ENCODE results near the gene PLCB2.

GRCh38 chr15:40257656-40258450 is 49.9 kb downstream of the PLCB2 start:
- TF ChIP-seq SUZ12 (IDR thresholded peaks at IDR 0.05; ENCODE audit: extremely low read depth, insufficient read depth, insufficient read length) = no peak
- TF ChIP-seq ZNF274 (IDR thresholded peaks at IDR 0.05; ENCODE audit: low read depth, low read length) = no peak
